Thyroid gland (tissue), 4 donors: Measurements from ENCODE around the gene GPR78. TPM values are rescaled to one million over a fixed set of nuclear protein-coding genes. Genes with fewer than 3 reads are reported as not detected.

Experiments
- DNase-seq, 2 donors: peaks; one replicate each; pipeline ENCODE4 v3.0.0-alpha.2; 2019
- H3K27ac ChIP-seq, 3 donors: fragments of 200-600 bp; sonication (generic); 1 replicate in 2 of 3; 2 replicates in 1 of 3; pipeline ENCODE4 v1.5.1; 2016 to 2019; ENCODE audit warnings: mild to moderate bottlenecking in 1 of 3, moderate library complexity in 1 of 3
- H3K27me3 ChIP-seq: fragments of 200-600 bp; sonication (generic); one replicate; pipeline ENCODE4 v1.5.1; 2019
- H3K36me3 ChIP-seq, 2 donors: fragments of 200-600 bp; sonication (generic); one replicate each; pipeline ENCODE4 v1.5.1; 2016 to 2019
- H3K4me1 ChIP-seq, 2 donors: fragments of 200-600 bp; sonication (generic); one replicate each; pipeline ENCODE4 v1.5.1; 2017 to 2019
- H3K4me3 ChIP-seq, 3 donors: fragments of 200-600 bp; sonication (generic); replicated peaks in 1 of 3; 1 replicate in 2 of 3; 2 replicates in 1 of 3; pipeline ENCODE4 v1.5.1; 2016; ENCODE audit warnings: mild to moderate bottlenecking in 1 of 3
- H3K9me3 ChIP-seq: fragments of 200-600 bp; sonication (generic); one replicate; pipeline ENCODE4 v1.5.1; 2017
- POLR2A ChIP-seq, 2 donors: fragments of 450-650 bp; IDR thresholded peaks; one replicate each; pipeline ENCODE4 v1.6.1; 2017; ENCODE audit warnings: antibody characterized with exemption in 2 of 2, mild to moderate bottlenecking in 2 of 2, moderate library complexity in 1 of 2
- WGBS, 2 donors: methylation state at CpG; one replicate each; pipeline ENCODE4 v1.1.5; 2017; 5-methylcytosine and 5-hydroxymethylcytosine counted together
- intact Hi-C: fragments of 100-400 bp; cut with DNase I; formaldehyde crosslinking; loops from one replicate; pipeline ENCODE4 v1.15.1; 2023
- total RNA-seq, 4 donors: library from RNA; depleted of rRNA; stranded (reverse); fragments of >200 nt; gene quantifications; one replicate each; pipeline ENCODE4 v1.2.3, GENCODE V29; 2016
- TF ChIP-seq, protein P1 (sequence below), 6 experiments: fragments of 200-600 bp in 3 of 6; fragments of 450-650 bp in 3 of 6; sonication (generic) in 3 of 6; IDR thresholded peaks; one replicate each; pipeline ENCODE4 v1.5.1; 2016 to 2019; ENCODE audit warnings: antibody characterized with exemption in 6 of 6, mild to moderate bottlenecking in 2 of 6, inconsistent platforms in 1 of 6, moderate library complexity in 1 of 6

GPR78 gene
- total RNA-seq, 4 donors from 2014 or later: not detected

DNA sequence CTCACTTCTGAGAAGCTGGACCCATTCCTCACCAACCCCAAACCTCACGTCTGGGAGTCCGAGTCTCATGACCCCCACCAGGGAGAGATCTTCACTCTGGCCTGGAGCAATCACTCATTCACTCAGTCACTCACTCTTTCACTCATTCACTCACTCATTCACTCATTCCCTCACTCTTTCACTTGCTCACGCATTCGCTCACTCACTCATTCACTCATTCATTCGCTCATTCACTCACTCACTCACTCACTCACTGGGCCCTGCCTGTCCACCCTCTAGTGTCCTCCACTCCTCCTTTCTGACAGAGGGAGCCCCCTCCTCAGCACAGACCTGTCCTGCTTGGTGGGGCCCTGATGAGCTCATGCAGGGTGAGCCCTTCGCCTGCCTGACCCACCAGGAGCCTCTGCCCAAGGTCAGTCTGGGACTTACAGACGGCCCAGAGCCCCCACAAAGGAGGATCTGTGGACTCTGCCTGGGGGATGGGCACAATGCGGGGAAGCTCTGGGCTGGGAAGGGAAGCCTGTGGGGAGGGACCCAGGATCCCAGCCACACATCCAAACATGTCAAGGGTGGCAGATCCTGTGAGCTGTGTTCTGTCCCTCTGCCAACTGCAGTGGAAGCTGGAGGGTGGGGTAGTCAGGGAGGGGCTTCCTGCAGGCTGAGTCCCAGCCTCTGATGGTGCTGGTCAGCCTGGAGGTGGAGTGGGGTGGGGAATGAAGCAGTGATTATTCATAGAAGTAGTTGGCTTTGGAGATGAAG, 30.8 kb downstream of the GPR78 start:
- WGBS, 2 donors: 76 to 93% methylated on average over 7 to 8 of the region's 8 CpGs
- H3K9me3 ChIP-seq: no peaks in the 10 kb centered on the region
- peaks cover 0 to 4% of the 10 kb centered on the region in 2 donors for H3K4me1 ChIP-seq
- H3K36me3 ChIP-seq: no peaks in the 10 kb centered on the region
- no peak for DNase-seq
- no peak overlapping the region for H3K27ac ChIP-seq
- H3K27me3 ChIP-seq: no peaks in the 10 kb centered on the region
- TF ChIP-seq POLR2A (IDR thresholded peaks at IDR 0.05): no peak
- TF ChIP-seq, protein P1, sequence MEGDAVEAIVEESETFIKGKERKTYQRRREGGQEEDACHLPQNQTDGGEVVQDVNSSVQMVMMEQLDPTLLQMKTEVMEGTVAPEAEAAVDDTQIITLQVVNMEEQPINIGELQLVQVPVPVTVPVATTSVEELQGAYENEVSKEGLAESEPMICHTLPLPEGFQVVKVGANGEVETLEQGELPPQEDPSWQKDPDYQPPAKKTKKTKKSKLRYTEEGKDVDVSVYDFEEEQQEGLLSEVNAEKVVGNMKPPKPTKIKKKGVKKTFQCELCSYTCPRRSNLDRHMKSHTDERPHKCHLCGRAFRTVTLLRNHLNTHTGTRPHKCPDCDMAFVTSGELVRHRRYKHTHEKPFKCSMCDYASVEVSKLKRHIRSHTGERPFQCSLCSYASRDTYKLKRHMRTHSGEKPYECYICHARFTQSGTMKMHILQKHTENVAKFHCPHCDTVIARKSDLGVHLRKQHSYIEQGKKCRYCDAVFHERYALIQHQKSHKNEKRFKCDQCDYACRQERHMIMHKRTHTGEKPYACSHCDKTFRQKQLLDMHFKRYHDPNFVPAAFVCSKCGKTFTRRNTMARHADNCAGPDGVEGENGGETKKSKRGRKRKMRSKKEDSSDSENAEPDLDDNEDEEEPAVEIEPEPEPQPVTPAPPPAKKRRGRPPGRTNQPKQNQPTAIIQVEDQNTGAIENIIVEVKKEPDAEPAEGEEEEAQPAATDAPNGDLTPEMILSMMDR (IDR thresholded peaks at IDR 0.05): no peak
- intact Hi-C loops: no loop called here
- no peak overlapping the region for H3K4me3 ChIP-seq

DNA sequence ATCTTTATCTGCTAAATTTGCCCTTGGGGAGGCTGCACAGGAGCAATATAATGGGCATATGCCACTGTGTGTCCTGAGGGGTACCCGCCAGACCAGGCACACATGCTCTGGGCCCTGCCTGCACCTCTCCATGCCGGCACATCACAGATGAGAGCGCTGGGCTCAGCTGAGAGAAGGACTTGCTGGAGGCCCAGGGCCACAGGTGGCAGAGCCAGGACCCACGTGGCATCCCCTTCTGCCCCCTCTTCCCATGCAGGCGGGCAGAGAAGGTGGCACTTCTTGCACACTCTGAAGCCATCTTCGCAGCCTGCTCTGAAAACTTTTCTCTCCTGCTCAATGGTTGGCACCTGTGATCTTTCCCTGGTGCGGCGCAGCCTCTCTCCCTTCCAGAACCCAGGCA, 32.5 kb downstream of the GPR78 start:
- peaks cover 0 to 2% of the 10 kb centered on the region in 2 donors for H3K4me1 ChIP-seq
- H3K36me3 ChIP-seq: no peaks in the 10 kb centered on the region
- H3K27ac ChIP-seq: no peak overlapping the region
- H3K27me3 ChIP-seq: no peaks in the 10 kb centered on the region
- WGBS, 2 donors: 93 to 95% methylated on average over 8 of the region's 8 CpGs
- DNase-seq: no peak
- TF ChIP-seq, protein P1 (IDR thresholded peaks at IDR 0.05): no peak
- no peak for TF ChIP-seq POLR2A (IDR thresholded peaks at IDR 0.05)
- intact Hi-C loops: no loop called here
- no peak overlapping the region for H3K4me3 ChIP-seq
- H3K9me3 ChIP-seq: no peaks in the 10 kb centered on the region

DNA sequence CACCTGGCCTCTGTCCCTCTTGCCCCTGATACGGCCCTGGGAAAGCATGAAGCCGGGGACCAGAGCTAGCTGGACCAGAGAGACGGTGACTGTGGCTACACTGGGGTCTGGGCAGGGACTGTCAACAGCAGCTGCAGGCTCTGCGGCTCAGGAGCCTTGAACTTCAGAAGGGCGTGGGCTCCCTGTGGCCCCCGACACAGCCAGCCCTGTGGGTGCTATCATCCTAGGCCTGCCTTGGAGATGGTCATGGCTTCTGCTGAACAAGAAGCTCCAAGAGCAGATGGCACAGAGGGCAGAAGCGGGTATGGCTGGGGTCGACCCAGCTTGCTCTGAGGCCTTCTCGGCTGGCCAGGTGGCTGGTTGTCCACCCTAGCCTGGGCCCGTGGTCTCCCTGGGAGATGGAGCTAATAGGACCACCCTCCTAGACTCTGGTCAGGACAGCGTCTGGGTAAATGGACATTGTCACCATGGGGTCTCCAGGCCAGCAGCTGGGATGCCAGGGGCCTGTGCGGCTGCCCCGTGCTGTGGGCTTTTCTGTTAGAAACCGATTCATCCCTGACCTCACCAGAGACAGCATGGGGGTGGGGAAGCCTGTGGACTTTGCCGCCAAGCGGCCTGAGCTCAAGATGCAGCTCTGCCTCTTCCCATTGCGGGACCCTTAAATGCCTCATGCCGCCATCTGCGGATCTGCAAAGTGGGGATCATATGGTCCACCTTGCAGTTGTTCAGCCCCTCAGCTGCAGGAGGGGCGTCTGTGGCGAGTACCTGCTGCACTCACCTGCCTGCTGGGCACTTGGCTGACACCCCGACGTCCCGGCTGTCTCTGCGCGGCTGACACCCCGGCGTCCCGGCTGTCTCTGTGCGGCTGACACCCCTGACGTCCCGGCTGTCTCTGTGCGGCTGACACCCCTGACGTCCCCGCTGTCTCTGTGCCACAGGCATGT, 33.5 kb downstream of the GPR78 start:
- TF ChIP-seq, protein P1 (IDR thresholded peaks at IDR 0.05): no peak
- no peak for TF ChIP-seq POLR2A (IDR thresholded peaks at IDR 0.05)
- Histone ChIP-seq H3K4me3 (no peak overlapping the region), H3K4me1 (no peaks in the 10 kb centered on the region), H3K9me3 (no peaks in the 10 kb centered on the region), H3K27me3 (no peaks in the 10 kb centered on the region), H3K36me3 (no peaks in the 10 kb centered on the region), H3K27ac (no peak overlapping the region)
- DNase-seq: no peak
- WGBS, 2 donors: 93 to 94% methylated on average over 13 to 31 of the region's 35 CpGs
- intact Hi-C loops: no loop called here

DNA sequence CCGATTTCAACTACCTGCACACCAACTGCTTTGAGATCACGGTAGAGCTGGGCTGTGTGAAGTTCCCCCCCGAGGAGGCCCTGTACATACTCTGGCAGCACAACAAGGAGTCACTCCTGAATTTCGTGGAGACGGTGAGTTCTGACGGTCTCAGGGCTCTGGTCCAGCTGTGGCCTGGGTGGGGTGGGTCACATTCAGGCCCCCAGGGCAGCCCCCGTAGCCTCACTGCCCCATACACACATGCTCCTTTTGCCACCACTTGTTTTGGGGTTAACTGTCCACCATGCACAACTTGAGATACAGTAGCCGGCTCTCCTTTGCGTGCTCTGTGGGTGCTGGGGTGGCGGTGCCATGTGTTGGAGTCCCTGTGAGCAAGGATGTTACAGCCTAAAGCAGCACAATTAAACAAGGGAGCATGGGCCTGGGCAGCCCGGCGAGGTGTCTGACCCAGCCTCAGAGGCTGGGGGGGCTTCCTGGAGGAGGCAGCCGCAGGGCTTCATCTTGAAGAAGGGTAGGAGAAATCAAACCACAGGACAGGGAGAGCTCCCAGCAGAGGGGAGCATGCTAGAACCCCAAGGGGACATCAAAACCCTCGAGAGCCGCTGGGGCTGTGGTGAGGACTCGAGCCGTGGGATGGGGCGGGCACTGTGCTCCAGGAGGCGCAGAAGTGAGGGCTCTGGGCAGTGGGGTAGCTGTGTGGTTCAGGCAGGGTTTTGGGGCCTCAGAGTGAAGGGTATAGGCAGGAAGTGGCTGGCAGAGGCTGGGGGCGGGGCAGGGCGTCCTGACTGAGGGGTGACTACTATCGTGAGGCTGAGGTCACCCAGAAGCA, 34.4 kb downstream of the GPR78 start:
- DNase-seq: no peak
- WGBS, 2 donors: 82 to 89% methylated on average over 11 to 21 of the region's 22 CpGs
- H3K36me3 ChIP-seq: no peaks in the 10 kb centered on the region
- TF ChIP-seq, protein P1 (IDR thresholded peaks at IDR 0.05): no peak
- TF ChIP-seq POLR2A (IDR thresholded peaks at IDR 0.05): no peak
- H3K9me3 ChIP-seq: no peaks in the 10 kb centered on the region
- no peaks in the 10 kb centered on the region for H3K4me1 ChIP-seq
- H3K4me3 ChIP-seq: no peak overlapping the region
- intact Hi-C loops: no loop called here
- no peak overlapping the region for H3K27ac ChIP-seq
- H3K27me3 ChIP-seq: no peaks in the 10 kb centered on the region
